Tibial artery (tissue), 4 donors: Measurements from ENCODE around the gene SYNGR1.

ENCODE experiments used
- DNase-seq, 2 donors: peaks; one replicate each; pipeline ENCODE4 v3.0.0-alpha.2; 2019
- H3K27ac ChIP-seq, 2 donors: fragments of 200-600 bp; sonication (generic) in 1 of 2; 1 replicate in 1 of 2; 2 replicates in 1 of 2; pipeline ENCODE4 v1.5.1; 2018 to 2019; ENCODE audit warnings: mild to moderate bottlenecking in 1 of 2
- H3K27me3 ChIP-seq, 2 donors: fragments of 200-600 bp; sonication (generic) in 1 of 2; one replicate each; pipeline versions ENCODE4 v1.5.1 to v1.6.0; 2016 to 2019
- H3K36me3 ChIP-seq, 3 donors: fragments of 200-600 bp; sonication (generic) in 2 of 3; one replicate each; pipeline ENCODE4 v1.5.1; 2016 to 2019; ENCODE audit warnings: mild to moderate bottlenecking in 2 of 3
- H3K4me1 ChIP-seq, 4 donors: fragments of 200-600 bp; sonication (generic) in 2 of 4; 1 replicate in 3 of 4; 2 replicates in 1 of 4; pipeline ENCODE4 v1.5.1; 2016 to 2019
- H3K4me3 ChIP-seq, 2 donors: fragments of 200-600 bp; sonication (generic) in 1 of 2; 1 replicate in 1 of 2; 2 replicates in 1 of 2; pipeline ENCODE4 v1.5.1; 2018 to 2019; ENCODE audit warnings: mild to moderate bottlenecking in 2 of 2
- H3K9me3 ChIP-seq, 3 donors: fragments of 200-600 bp; sonication (generic) in 1 of 3; one replicate each; pipeline ENCODE4 v1.5.1; 2016 to 2019
- CTCF ChIP-seq, 2 experiments: fragments of 200-600 bp in 1 of 2; fragments of 450-650 bp in 1 of 2; IDR thresholded peaks; one replicate each; pipeline ENCODE4 v1.5.1; 2017 to 2019; ENCODE audit warnings: antibody characterized with exemption in 2 of 2, mild to moderate bottlenecking in 1 of 2, moderate library complexity in 1 of 2
- intact Hi-C: fragments of 100-400 bp; cut with DNase I; formaldehyde crosslinking; loops from one replicate; pipeline ENCODE4 v1.15.0; 2023; ENCODE audit warnings: low total_unique reads

The SYNGR1 gene

DNA sequence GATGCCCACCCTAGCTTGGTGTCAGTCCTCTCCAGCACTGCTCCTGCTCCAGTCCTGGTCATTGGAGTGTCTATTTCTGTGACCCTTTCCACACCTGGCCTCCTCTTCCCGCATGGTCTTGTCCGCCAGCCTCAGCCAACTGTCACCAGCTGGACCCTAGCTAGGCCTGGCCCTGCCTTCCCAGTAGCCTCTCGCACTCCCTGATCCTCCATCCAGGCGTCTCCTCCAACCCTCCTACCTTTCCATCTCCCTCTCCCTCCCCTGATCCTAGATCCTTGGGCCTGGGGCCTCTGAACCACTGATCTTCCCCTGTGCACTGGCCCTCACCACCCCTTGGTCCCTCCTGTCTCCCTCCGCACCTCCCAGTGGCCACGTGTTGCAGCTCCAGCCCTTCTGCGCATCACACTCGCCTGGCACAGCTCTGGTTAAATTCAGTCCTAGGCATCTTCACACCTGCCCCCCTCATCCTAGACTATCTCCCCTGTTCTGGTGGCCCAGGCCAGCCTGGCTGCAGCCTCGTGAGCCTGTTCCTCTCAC lies 9.9 kb downstream of the SYNGR1 start:
- TF ChIP-seq CTCF (IDR thresholded peaks at IDR 0.05), result no peak
- intact Hi-C loops, result no loop called here
- DNase-seq, result no peak

DNA sequence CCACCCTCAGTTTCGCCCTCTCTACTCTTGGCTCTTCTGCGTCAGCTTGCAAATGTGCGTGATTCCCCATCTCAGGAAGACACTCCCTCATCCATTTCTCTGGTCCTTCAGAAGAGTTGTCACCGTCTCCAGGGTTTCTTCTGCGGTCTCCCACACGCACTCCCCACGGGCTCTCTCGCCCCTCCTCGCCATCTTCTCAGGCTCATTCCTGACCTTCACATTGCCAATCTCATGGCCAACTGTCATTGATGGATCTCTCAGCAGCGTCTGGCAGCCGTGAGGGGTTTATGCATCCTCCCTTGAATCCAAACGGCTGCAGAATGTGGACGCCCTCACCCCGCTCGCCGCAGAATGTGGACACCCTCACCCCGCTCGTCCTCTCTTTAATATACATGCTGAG lies 10.5 kb downstream of the SYNGR1 start:
- intact Hi-C loops, result no loop called here
- no peak for DNase-seq

More for the DNA sequence above, 9.9 kb downstream of the SYNGR1 start:
- H3K9me3 ChIP-seq, result no peaks in the 10 kb centered on the region
- H3K4me1 ChIP-seq, result peaks cover 0 to 11% (median 0%) of the 10 kb centered on the region in 4 donors
- H3K27ac ChIP-seq, result no peak overlapping the region
- H3K27me3 ChIP-seq, result peaks cover 0 to 3% of the 10 kb centered on the region in 2 donors
- H3K4me3 ChIP-seq, result no peak overlapping the region
- H3K36me3 ChIP-seq, result peaks cover 0 to 3% (median 0%) of the 10 kb centered on the region in 3 donors

DNA sequence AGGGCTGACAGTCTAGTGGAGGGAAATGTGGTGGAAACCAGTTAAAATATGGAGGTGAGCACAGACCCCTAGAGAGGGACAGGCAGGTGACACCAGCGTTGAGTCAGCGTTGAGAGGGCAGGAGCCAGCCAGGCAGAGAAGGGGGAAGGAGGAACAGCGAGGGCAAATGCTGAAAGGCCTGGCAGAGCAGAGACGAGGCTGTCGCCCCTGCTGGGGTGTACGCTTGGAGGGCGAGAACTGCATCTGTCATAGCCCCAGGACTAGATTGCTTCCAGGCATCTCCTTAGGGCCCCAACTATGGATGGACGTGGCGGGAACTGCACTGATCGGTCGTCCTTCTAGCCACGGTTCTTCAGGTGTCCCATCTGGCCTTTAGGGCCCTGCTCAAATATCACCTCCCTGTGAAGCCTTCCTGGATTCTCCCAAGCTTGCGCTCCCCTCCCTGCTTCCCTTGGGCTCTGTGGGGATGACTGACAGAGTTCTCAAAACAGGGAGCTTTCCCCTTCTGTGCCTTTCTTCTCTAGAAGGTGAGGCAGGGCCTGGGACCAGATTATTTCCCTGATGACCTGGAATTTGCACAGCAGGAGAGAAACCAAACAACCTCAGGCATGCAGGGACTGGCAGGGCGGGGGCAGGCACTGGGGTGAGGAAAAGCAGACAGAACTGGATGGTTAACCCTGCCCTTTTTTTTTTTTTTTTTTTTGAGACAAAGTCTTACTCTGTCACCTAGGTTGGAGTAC lies 11.1 kb downstream of the SYNGR1 start:
- TF ChIP-seq CTCF (IDR thresholded peaks at IDR 0.05), result no peak
- no peak for DNase-seq
- intact Hi-C loops, result no loop called here

More for the DNA sequence above, 10.5 kb downstream of the SYNGR1 start:
- Histone ChIP-seq H3K36me3 (peaks cover 0 to 3% (median 0%) of the 10 kb centered on the region in 3 donors), H3K27ac (no peak overlapping the region), H3K4me1 (peaks cover 0 to 11% (median 0%) of the 10 kb centered on the region in 4 donors), H3K27me3 (peaks cover 0 to 3% of the 10 kb centered on the region in 2 donors), H3K9me3 (no peaks in the 10 kb centered on the region), H3K4me3 (no peak overlapping the region)
- no peak for TF ChIP-seq CTCF (IDR thresholded peaks at IDR 0.05)

GRCh38 chr22:39361496-39361895 lies 11.7 kb downstream of the SYNGR1 start:
- Histone ChIP-seq H3K9me3 (no peaks in the 10 kb centered on the region), H3K4me3 (no peak overlapping the region), H3K4me1 (peaks cover 0 to 11% (median 0%) of the 10 kb centered on the region in 4 donors), H3K36me3 (peaks cover 0 to 3% (median 0%) of the 10 kb centered on the region in 3 donors), H3K27me3 (peaks cover 0 to 3% of the 10 kb centered on the region in 2 donors), H3K27ac (no peak overlapping the region)
- TF ChIP-seq CTCF (IDR thresholded peaks at IDR 0.05), result no peak
- intact Hi-C loops, result no loop called here
- DNase-seq, result no peak

More for the DNA sequence above, 11.1 kb downstream of the SYNGR1 start:
- H3K36me3 ChIP-seq, result peaks cover 0 to 3% (median 0%) of the 10 kb centered on the region in 3 donors
- no peak overlapping the region for H3K4me3 ChIP-seq
- H3K27me3 ChIP-seq, result peaks cover 0 to 3% of the 10 kb centered on the region in 2 donors
- H3K27ac ChIP-seq, result no peak overlapping the region
- peaks cover 0 to 11% (median 0%) of the 10 kb centered on the region in 4 donors for H3K4me1 ChIP-seq
- H3K9me3 ChIP-seq, result no peaks in the 10 kb centered on the region

GRCh38 chr22:39362271-39362670 lies 12.5 kb downstream of the SYNGR1 start:
- no peak overlapping the region for H3K4me3 ChIP-seq
- no peak for TF ChIP-seq CTCF (IDR thresholded peaks at IDR 0.05)
- H3K27ac ChIP-seq, result no peak overlapping the region
- peaks cover 0 to 3% of the 10 kb centered on the region in 2 donors for H3K27me3 ChIP-seq
- intact Hi-C loops, result no loop called here
- H3K4me1 ChIP-seq, result peaks cover 0 to 11% (median 0%) of the 10 kb centered on the region in 4 donors
- peaks cover 0 to 3% (median 0%) of the 10 kb centered on the region in 3 donors for H3K36me3 ChIP-seq
- H3K9me3 ChIP-seq, result no peaks in the 10 kb centered on the region
- no peak for DNase-seq
